Endothelial cell of umbilical vein (primary cell): Measurements from ENCODE around the gene TFAP2E.

Experiments used
- CTCF ChIP-seq, 2 donors: IDR thresholded peaks; 1 replicate in 1 of 2; 2 replicates in 1 of 2; pipeline ENCODE4 v1.5.1; 2011; ENCODE audit warnings: low read length in 2 of 2, mild to moderate bottlenecking in 2 of 2, moderate library complexity in 2 of 2, control low read depth in 1 of 2, inconsistent platforms in 1 of 2, low read depth in 1 of 2; ENCODE audit not compliant: insufficient read depth in 1 of 2; ENCODE audit errors: extremely low read depth in 1 of 2
- JUN ChIP-seq: IDR thresholded peaks from 2 replicates; pipeline ENCODE4 v1.6.1; 2011; ENCODE audit warnings: borderline replicate concordance, low read depth; ENCODE audit not compliant: insufficient read length, insufficient read depth
- MAX ChIP-seq: IDR thresholded peaks from 2 replicates; pipeline ENCODE4 v1.6.1; 2011; ENCODE audit not compliant: insufficient read depth, insufficient read length
- POLR2A ChIP-seq: IDR thresholded peaks from 2 replicates; pipeline ENCODE4 v1.6.1; 2012; ENCODE audit warnings: low read depth, mild to moderate bottlenecking, control low read depth, low read length
- POLR2AphosphoS5 ChIP-seq: IDR thresholded peaks from 2 replicates; pipeline ENCODE4 v1.6.1; 2012; ENCODE audit warnings: low read depth, mild to moderate bottlenecking, control low read depth, low read length, moderate library complexity; ENCODE audit not compliant: insufficient read depth

- TF ChIP-seq CTCF (IDR thresholded peaks at IDR 0.05; ENCODE audit: extremely low read depth in 1 of 2, insufficient read depth in 1 of 2, low read depth in 1 of 2, low read length in 2 of 2) (no peak), POLR2A (no peak), POLR2AphosphoS5 (no peak), MAX (no peak), JUN (no peak)
Observed at GRCh38 chr1:35605071-35605866, 32.2 kb downstream of the TFAP2E start.
